ENCODE results near the gene ACIN1. TPM values are rescaled to one million over a fixed set of nuclear protein-coding genes. Genes with fewer than 3 reads are reported as not detected.
A peak's percentile ranks its signal among the peaks of the same experiment; 100 is the strongest.

The ACIN1 gene
- total RNA-seq, 2 experiments from 2014 or later = 132 to 139 TPM

DNA sequence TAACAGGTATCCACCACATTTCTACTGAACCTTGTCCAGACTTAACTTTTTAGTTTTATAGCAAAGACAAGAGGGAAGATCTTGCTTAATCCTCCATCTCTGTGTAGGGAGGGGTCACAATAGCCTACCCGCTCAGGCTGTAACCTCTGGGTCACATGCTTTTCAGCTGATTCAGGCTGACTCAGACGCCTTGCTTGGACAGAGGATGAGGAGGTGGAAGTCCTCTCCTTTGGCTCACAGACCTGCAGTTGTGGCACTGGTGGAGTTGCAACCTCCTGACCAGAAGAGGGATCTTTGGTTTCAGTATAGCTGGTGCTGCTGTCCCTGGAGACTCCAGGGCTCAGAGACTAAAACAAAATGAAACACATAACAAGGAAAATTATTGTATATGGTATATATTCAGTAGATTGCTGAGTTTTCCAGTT lies 16.2 kb downstream of the ACIN1 start:
- ATAC-seq (peak; percentile 37), DNase-seq (no peak)
- ChIA-PET CTCF (interaction anchor here (0.7 to 9.8 kb wide), 10 partner anchors 10 to 107 kb away, joined by 3 to 196 read pairs (median 34); partner anchors contain the start of genes ACIN1, AJUBA, C14orf119 and CDH24), POLR2A (interaction anchor here (2.2 kb wide), 1 partner anchor 16 kb away, joined by 12 read pairs; the partner anchor contains the start of genes ACIN1 and C14orf119)
- Mint-ChIP-seq H3K27ac (peak overlapping the region; percentile 38), H3K9me3 (no peaks in the 10 kb centered on the region), H3K4me3 (no peak overlapping the region), H3K27me3 (no peaks in the 10 kb centered on the region), H3K4me1 (ENCODE audit: low read depth) (peaks cover 5% of the 10 kb centered on the region), H3K36me3 (ENCODE audit: low read depth) (peaks cover 35% of the 10 kb centered on the region)
- TF ChIP-seq, protein P1, sequence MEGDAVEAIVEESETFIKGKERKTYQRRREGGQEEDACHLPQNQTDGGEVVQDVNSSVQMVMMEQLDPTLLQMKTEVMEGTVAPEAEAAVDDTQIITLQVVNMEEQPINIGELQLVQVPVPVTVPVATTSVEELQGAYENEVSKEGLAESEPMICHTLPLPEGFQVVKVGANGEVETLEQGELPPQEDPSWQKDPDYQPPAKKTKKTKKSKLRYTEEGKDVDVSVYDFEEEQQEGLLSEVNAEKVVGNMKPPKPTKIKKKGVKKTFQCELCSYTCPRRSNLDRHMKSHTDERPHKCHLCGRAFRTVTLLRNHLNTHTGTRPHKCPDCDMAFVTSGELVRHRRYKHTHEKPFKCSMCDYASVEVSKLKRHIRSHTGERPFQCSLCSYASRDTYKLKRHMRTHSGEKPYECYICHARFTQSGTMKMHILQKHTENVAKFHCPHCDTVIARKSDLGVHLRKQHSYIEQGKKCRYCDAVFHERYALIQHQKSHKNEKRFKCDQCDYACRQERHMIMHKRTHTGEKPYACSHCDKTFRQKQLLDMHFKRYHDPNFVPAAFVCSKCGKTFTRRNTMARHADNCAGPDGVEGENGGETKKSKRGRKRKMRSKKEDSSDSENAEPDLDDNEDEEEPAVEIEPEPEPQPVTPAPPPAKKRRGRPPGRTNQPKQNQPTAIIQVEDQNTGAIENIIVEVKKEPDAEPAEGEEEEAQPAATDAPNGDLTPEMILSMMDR (IDR thresholded peaks at IDR 0.05) = no peak
- intact Hi-C loops (cut with micrococcal nuclease) = no loop called here

DNA sequence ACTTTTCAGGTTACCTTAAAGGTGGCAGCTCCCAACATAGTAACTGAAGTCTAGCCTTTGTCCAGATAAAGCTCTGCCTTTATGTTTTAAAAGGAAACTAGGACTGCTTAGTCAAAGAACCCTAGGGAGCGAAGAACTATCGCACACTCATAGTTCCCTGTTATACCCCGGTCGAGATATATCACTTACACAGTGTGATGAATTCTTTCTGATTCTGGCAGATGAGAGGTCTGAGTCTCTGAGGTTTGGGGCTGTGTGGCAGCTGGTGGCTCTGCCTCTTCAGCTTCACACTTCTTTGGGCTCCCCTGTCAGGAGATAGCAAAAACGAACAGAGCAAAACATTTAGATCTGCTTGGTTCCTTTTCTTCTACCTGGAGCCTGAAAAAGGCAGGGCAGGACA lies 17.0 kb downstream of the ACIN1 start:
- peak overlapping the region; percentile 30 for H3K27ac Mint-ChIP-seq
- peaks cover 35% of the 10 kb centered on the region for H3K36me3 Mint-ChIP-seq (ENCODE audit: low read depth)
- ChIA-PET CTCF (interaction anchor here (1.0 to 9.8 kb wide), 21 partner anchors 11 to 401 kb away, joined by 3 to 196 read pairs (median 10); partner anchors contain the start of genes ACIN1, AJUBA, C14orf119 and CDH24), POLR2A (interaction anchor here (1.1 to 2.3 kb wide), 3 partner anchors 12 to 17 kb away, joined by 3 to 12 read pairs (median 10); partner anchors contain the start of genes ACIN1 and C14orf119)
- H3K4me1 Mint-ChIP-seq (ENCODE audit: low read depth) = peaks cover 5% of the 10 kb centered on the region
- H3K27me3 Mint-ChIP-seq = no peaks in the 10 kb centered on the region
- DNase-seq = no peak
- no peak overlapping the region for H3K4me3 Mint-ChIP-seq
- TF ChIP-seq, protein P1 (IDR thresholded peaks at IDR 0.05) = no peak
- no peak for ATAC-seq
- no peaks in the 10 kb centered on the region for H3K9me3 Mint-ChIP-seq
- intact Hi-C loops (cut with micrococcal nuclease) = no loop called here

DNA sequence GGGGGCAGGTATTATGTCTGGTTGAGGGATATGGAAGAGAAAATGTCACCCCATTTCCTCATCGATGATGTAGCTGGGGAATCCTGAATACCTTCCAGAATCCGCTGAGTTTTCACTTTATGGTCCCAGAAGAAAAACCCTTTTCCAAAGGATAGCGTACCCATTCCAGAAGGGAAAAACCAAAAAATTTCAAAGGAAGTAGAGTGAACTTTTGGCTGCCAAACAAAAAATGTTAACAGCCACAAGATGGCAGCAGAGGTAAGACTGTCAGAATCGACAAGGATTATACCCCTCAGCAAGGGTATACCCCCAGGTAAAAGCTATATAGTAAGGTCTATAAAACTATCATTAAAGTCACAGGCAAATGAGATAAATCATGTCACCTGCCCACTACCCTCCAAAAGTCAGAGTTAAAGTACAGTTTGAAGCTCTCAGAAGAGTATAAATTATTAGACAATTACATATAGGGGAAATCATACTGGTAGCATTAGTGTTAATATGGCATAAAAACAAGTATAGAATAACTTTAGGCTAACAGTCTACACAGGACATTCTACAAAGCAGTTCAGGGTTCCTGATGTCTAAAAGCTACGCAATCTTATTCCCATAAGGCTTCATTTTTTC lies 18.0 kb downstream of the ACIN1 start:
- Mint-ChIP-seq H3K27me3 (no peaks in the 10 kb centered on the region), H3K27ac (no peak overlapping the region), H3K4me1 (ENCODE audit: low read depth) (peaks cover 9% of the 10 kb centered on the region), H3K36me3 (ENCODE audit: low read depth) (peaks cover 36% of the 10 kb centered on the region), H3K4me3 (no peak overlapping the region), H3K9me3 (no peaks in the 10 kb centered on the region)
- CTCF ChIA-PET = interaction anchor here (0.5 to 9.8 kb wide), 44 partner anchors 12 to 402 kb away, joined by 3 to 196 read pairs (median 4); partner anchors contain the start of genes ACIN1, AJUBA, C14orf119 and CDH24
- intact Hi-C loops (cut with micrococcal nuclease) = no loop called here
- TF ChIP-seq, protein P1 (IDR thresholded peaks at IDR 0.05) = peak; percentile 70
- peak; percentile 39 for DNase-seq
- ATAC-seq = peak; percentile 70
- POLR2A ChIA-PET = interaction anchor here (0.8 to 2.3 kb wide), 7 partner anchors 8 to 101 kb away, joined by 3 to 12 read pairs (median 3); partner anchors contain the start of genes ACIN1 and C14orf119

DNA sequence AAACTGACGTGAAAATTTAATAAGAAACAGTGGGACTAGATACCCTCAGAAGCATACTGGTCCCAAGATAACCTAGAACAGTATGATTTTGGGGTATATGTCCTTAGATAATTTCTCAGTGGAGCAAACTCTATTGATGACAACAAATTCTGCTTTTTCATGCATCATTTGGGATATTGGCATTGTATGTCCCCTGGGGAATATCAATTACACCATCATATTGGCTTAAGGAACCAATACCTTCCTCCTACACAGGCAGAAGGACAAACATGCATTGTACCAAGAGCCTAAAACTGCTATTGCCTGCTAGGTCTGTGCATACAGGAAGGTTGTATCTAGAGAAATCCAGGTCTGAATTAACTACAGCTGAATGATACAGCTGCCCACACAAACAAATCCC lies 20.0 kb downstream of the ACIN1 start:
- CTCF ChIA-PET = interaction anchor here (1.0 to 9.8 kb wide), 7 partner anchors 12 to 111 kb away, joined by 3 to 196 read pairs (median 4); partner anchors contain the start of genes ACIN1, AJUBA, C14orf119 and CDH24
- ATAC-seq = no peak
- Mint-ChIP-seq H3K27me3 (no peaks in the 10 kb centered on the region), H3K4me3 (no peak overlapping the region), H3K27ac (no peak overlapping the region), H3K4me1 (ENCODE audit: low read depth) (peaks cover 20% of the 10 kb centered on the region), H3K36me3 (ENCODE audit: low read depth) (peaks cover 41% of the 10 kb centered on the region), H3K9me3 (no peaks in the 10 kb centered on the region)
- POLR2A ChIA-PET = interaction anchor here (1.0 to 1.4 kb wide), 2 partner anchors 13 to 20 kb away, joined by 4 read pairs; partner anchors contain the start of genes ACIN1 and C14orf119
- TF ChIP-seq, protein P1 (IDR thresholded peaks at IDR 0.05) = no peak
- intact Hi-C loops (cut with micrococcal nuclease) = no loop called here
- no peak for DNase-seq

Data from activated CD8-positive, alpha-beta T cell treated with anti-CD3 and anti-CD28 coated beads for 36 hours (primary cell).